ENCODE data around the gene PDE4D. TPM values are rescaled to one million over a fixed set of nuclear protein-coding genes. Genes with fewer than 3 reads are reported as not detected.

Gene PDE4D
- total and polyA plus RNA-seq, 2 donors (not counting 3 experiments of a cell fraction or from before 2014, with no cell fraction given): 34.5 to 51.2 TPM

- peaks cover 10% of the 10 kb centered on the region for H3K79me2 ChIP-seq (ENCODE audit: control insufficient read depth, insufficient read depth, low read length)
- H4K20me1 ChIP-seq (replicated peaks; ENCODE audit: control insufficient read depth, extremely low read depth, insufficient read depth, low read length): no peaks in the 10 kb centered on the region
- TF ChIP-seq POLR2A (IDR thresholded peaks at IDR 0.05; ENCODE audit: low read depth, low read length) (no peak), FOS (IDR thresholded peaks at IDR 0.05; ENCODE audit: borderline replicate concordance, insufficient read depth, low read length) (no peak), EZH2 (IDR thresholded peaks at IDR 0.05; ENCODE audit: borderline replicate concordance, low read depth, low read length, severe bottlenecking) (no peak), JUN (IDR thresholded peaks at IDR 0.05; ENCODE audit: borderline replicate concordance, insufficient read depth, insufficient read length, low read depth) (no peak), GATA2 (IDR thresholded peaks at IDR 0.05; ENCODE audit: insufficient read depth, insufficient read length, low read depth, low read length) (no peak), POLR2AphosphoS5 (IDR thresholded peaks at IDR 0.05; ENCODE audit: insufficient read depth, low read depth, low read length) (no peak), MYC (IDR thresholded peaks at IDR 0.05; ENCODE audit: low read depth, low read length) (no peak)
- TF ChIP-seq, protein P1, sequence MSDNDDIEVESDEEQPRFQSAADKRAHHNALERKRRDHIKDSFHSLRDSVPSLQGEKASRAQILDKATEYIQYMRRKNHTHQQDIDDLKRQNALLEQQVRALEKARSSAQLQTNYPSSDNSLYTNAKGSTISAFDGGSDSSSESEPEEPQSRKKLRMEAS (IDR thresholded peaks at IDR 0.05; ENCODE audit: insufficient read depth, insufficient read length): no peak
- TF ChIP-seq, protein P2, sequence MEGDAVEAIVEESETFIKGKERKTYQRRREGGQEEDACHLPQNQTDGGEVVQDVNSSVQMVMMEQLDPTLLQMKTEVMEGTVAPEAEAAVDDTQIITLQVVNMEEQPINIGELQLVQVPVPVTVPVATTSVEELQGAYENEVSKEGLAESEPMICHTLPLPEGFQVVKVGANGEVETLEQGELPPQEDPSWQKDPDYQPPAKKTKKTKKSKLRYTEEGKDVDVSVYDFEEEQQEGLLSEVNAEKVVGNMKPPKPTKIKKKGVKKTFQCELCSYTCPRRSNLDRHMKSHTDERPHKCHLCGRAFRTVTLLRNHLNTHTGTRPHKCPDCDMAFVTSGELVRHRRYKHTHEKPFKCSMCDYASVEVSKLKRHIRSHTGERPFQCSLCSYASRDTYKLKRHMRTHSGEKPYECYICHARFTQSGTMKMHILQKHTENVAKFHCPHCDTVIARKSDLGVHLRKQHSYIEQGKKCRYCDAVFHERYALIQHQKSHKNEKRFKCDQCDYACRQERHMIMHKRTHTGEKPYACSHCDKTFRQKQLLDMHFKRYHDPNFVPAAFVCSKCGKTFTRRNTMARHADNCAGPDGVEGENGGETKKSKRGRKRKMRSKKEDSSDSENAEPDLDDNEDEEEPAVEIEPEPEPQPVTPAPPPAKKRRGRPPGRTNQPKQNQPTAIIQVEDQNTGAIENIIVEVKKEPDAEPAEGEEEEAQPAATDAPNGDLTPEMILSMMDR (IDR thresholded peaks at IDR 0.05; ENCODE audit: extremely low read depth in 1 of 2, insufficient read depth in 1 of 2, low read depth in 1 of 2, low read length in 2 of 2): no peak
- H3K4me1 ChIP-seq (ENCODE audit: control insufficient read depth, extremely low read depth, insufficient read depth, low read length): peaks cover 17% of the 10 kb centered on the region
- BruUV-seq (replicated peaks): no TSS peak
- H3K4me3 ChIP-seq (replicated peaks in 1 of 3; ENCODE audit: insufficient read depth in 1 of 3, low read depth in 1 of 3, low read length in 3 of 3): no peak overlapping the region
- no peaks in the 10 kb centered on the region for H3K9me1 ChIP-seq (replicated peaks; ENCODE audit: control insufficient read depth, extremely low read depth, insufficient read depth, low read length)
- intact Hi-C loops (cut with micrococcal nuclease) (no loop called here), dilution Hi-C loops (cut with MboI; ENCODE audit: extremely low pct_ligation_motif_present, low sequenced_read_pairs) (no loop called here)
- no peak overlapping the region for H3K4me2 ChIP-seq (ENCODE audit: insufficient read depth, low read length)
- H3K27ac ChIP-seq (ENCODE audit: insufficient read depth, low read depth, low read length): no peak overlapping the region
- no peaks in the 10 kb centered on the region for H3K9me3 ChIP-seq (replicated peaks; ENCODE audit: control insufficient read depth, insufficient read depth, low read length)
- H3K36me3 ChIP-seq (ENCODE audit: control insufficient read depth in 2 of 2, extremely low read depth in 1 of 2, insufficient read depth in 2 of 2, low read length in 2 of 2): no peaks in the 10 kb centered on the region
- no peak overlapping the region for H3K9ac ChIP-seq (replicated peaks; ENCODE audit: extremely low read depth, insufficient read depth, low read length)
- ChIA-PET POLR2A (no interaction called here), CTCF (interaction anchor here (1.1 to 2.6 kb wide), 4 partner anchors 11 to 30 kb away, joined by 3 to 10 read pairs (median 3); no protein-coding TSS in a partner anchor)
- FAIRE-seq (no peak), DNase-seq (ENCODE audit: low read depth, low spot score) (no peak)
- H3K27me3 ChIP-seq (ENCODE audit: control insufficient read depth in 2 of 2, insufficient read depth in 2 of 2, low read length in 2 of 2): no peaks in the 10 kb centered on the region
- H2AFZ ChIP-seq (ENCODE audit: low read depth, low read length): no peak overlapping the region
Measured at GRCh38 chr5:59753599-59753998, 139.9 kb downstream of the PDE4D start.

Data from endothelial cell of umbilical vein (primary cell).